Psoas muscle (tissue), 8 donors: ENCODE results near the gene OR4C16. TPM values are rescaled to one million over a fixed set of nuclear protein-coding genes. Genes with fewer than 3 reads are reported as not detected.

Source experiments
- ATAC-seq, 4 donors: fragments of 200-7000 bp; cut with Tn5 transposase; one replicate each; pipeline ENCODE4 v1.9.1; 2020; ENCODE audit warnings: moderate library complexity in 3 of 4, mild to moderate bottlenecking in 2 of 4
- DNase-seq, 2 donors: peaks; one replicate each; pipeline ENCODE4 v3.0.0-alpha.2; 2020
- H3K27ac ChIP-seq: fragments of 200-600 bp; one replicate; pipeline ENCODE4 v1.8.0; 2022
- H3K27me3 ChIP-seq, 3 donors: fragments of 200-600 bp in 1 of 3; one replicate each; pipeline versions ENCODE4 v1.6.1 to v1.8.0; 2013 to 2022; ENCODE audit warnings: low read length in 2 of 3, mild to moderate bottlenecking in 2 of 3, moderate library complexity in 1 of 3; ENCODE audit not compliant: insufficient read depth in 3 of 3
- H3K36me3 ChIP-seq, 2 donors: fragments of 200-600 bp in 1 of 2; one replicate each; pipeline versions ENCODE4 v1.6.1 to v1.8.0; 2013 to 2022; ENCODE audit warnings: low read depth in 1 of 2, mild to moderate bottlenecking in 1 of 2, moderate library complexity in 1 of 2; ENCODE audit not compliant: insufficient read depth in 1 of 2
- H3K4me1 ChIP-seq: fragments of 200-600 bp; one replicate; pipeline ENCODE4 v1.8.0; 2022
- H3K4me3 ChIP-seq: fragments of 200-600 bp; one replicate; pipeline ENCODE4 v1.8.0; 2022; ENCODE audit warnings: mild to moderate bottlenecking
- H3K9me3 ChIP-seq: fragments of 200-600 bp; one replicate; pipeline ENCODE4 v1.8.0; 2022
- WGBS, 3 donors: extraction: QIAGEN DNeasy Blood & Tissue Kit; methylation state at CpG; one replicate each; pipeline versions ENCODE4 v1.1.6 to v1.1.7; 2013; 5-methylcytosine and 5-hydroxymethylcytosine counted together
- intact Hi-C, 2 donors: fragments of 100-400 bp; cut with DNase I; formaldehyde crosslinking; loops; one replicate each; pipeline versions ENCODE4 v1.11.0 to v1.14.2; 2022
- long read RNA-seq, 2 donors: library from polyadenylated mRNA; unstranded; transcript quantifications; one replicate each; pipeline ENCODE4 v2.0.0, GENCODE V29; 2021
- polyA plus RNA-seq, 3 donors: library from polyadenylated mRNA; stranded (reverse); fragments of 200-250 nt; gene quantifications; one replicate each; pipeline ENCODE4 v1.2.3, GENCODE V29; 2013
- total RNA-seq, 4 donors: library from RNA; stranded (reverse); fragmentation: NEBNext Ultra II Directional in 2 of 4; extraction: Animal tissue kit (Norgen Biotek cat#: 25700) in 2 of 4; gene quantifications; one replicate each; pipeline versions ENCODE4 v1.2.1 to v1.2.4, GENCODE V29; 2021 to 2023
- TF ChIP-seq, protein P1 (sequence below): fragments of 200-600 bp; IDR thresholded peaks from one replicate; pipeline ENCODE4 v1.8.0; 2022; ENCODE audit warnings: antibody characterized with exemption
- donor health status: healthy with polysubstance abuse.
- donor health status: DM: no; HTN: no; CAD: no; lungs with moderate emphysema.
- donor health status: Bipolar disorder and iron deficiency.
- donor health status: healthy.
- donor health status: DM: yes; HTN: yes; CAD: no.
- donor health status: DM: no; HTN: no; CAD: no.
- donor health status: DM: no; HTN: no; CAD: no.
- donor health status: DM: yes; HTN: yes; CAD: no.

The OR4C16 gene, protein sequence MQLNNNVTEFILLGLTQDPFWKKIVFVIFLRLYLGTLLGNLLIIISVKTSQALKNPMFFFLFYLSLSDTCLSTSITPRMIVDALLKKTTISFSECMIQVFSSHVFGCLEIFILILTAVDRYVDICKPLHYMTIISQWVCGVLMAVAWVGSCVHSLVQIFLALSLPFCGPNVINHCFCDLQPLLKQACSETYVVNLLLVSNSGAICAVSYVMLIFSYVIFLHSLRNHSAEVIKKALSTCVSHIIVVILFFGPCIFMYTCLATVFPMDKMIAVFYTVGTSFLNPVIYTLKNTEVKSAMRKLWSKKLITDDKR
- not detected for total RNA-seq
- polyA plus RNA-seq = not detected
- long read RNA-seq, donor 1 = 0 reads
- long read RNA-seq, donor 2 = 0 reads

DNA sequence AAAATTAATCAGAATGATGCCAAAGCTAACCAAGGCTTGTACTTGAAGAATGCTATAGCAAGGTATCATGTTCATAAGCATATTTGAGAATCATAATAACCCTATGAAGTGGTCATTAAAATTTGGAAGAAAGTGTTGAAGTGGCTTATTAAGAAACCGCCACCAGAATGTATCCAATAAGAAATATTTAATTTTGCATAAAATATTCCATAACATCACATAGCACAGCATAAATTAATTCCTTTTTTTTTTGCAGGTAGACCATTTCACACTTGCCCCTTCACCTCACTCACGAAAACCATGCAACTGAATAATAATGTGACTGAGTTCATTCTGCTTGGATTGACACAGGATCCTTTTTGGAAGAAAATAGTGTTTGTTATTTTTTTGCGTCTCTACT, at the start of gene OR4C16:
TSS of gene OR4C16 (plus strand) at position 301 of the 400 bp plus-strand sequence. CDS start at position 301, 0 bp downstream.
- H3K9me3 ChIP-seq = peaks cover 3% of the 10 kb centered on the region
- H3K36me3 ChIP-seq = no peaks in the 10 kb centered on the region
- DNase-seq (no peak), ATAC-seq (no peak)
- WGBS, 3 donors = 57 to 75% (median 57%) methylated on average over 3 of the region's 3 CpGs
- no peak within 1 kb of the TSS for H3K27ac ChIP-seq
- no peak within 1 kb of the TSS for H3K4me3 ChIP-seq
- no peaks in the 10 kb centered on the region for H3K4me1 ChIP-seq
- no peaks in the 10 kb centered on the region for H3K27me3 ChIP-seq
- TF ChIP-seq, protein P1, sequence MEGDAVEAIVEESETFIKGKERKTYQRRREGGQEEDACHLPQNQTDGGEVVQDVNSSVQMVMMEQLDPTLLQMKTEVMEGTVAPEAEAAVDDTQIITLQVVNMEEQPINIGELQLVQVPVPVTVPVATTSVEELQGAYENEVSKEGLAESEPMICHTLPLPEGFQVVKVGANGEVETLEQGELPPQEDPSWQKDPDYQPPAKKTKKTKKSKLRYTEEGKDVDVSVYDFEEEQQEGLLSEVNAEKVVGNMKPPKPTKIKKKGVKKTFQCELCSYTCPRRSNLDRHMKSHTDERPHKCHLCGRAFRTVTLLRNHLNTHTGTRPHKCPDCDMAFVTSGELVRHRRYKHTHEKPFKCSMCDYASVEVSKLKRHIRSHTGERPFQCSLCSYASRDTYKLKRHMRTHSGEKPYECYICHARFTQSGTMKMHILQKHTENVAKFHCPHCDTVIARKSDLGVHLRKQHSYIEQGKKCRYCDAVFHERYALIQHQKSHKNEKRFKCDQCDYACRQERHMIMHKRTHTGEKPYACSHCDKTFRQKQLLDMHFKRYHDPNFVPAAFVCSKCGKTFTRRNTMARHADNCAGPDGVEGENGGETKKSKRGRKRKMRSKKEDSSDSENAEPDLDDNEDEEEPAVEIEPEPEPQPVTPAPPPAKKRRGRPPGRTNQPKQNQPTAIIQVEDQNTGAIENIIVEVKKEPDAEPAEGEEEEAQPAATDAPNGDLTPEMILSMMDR = no peak
- intact Hi-C loops = no loop called here

DNA sequence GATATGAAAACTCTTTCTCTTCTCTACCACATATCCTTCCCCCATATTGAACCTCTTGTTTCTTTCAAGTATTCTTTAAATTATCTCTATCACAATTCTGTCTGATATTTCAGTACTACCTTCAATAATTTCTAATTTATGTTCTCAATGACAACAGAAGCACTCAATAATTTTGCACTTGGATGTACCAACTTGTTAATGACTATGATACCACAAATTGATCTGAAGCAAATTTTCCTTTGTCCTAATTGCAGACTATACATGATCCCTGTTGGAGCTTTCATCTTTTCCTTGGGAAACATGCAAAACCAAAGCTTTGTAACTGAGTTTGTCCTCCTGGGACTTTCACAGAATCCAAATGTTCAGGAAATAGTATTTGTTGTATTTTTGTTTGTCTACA, 17.8 kb upstream of the OR4C16 start, which contains the start of gene OR4C15:
TSS of gene OR4C15 (plus strand) at position 301 of the 400 bp plus-strand sequence. CDS start at position 301, 0 bp downstream.
- ATAC-seq = no peak
- TF ChIP-seq, protein P1 = no peak

DNA sequence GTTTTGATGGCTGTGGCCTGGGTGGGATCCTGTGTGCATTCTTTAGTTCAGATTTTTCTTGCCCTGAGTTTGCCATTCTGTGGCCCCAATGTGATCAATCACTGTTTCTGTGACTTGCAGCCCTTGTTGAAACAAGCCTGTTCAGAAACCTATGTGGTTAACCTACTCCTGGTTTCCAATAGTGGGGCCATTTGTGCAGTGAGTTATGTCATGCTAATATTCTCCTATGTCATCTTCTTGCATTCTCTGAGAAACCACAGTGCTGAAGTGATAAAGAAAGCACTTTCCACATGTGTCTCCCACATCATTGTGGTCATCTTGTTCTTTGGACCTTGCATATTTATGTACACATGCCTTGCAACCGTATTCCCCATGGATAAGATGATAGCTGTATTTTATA, 620 bp downstream of the OR4C16 start:
- ATAC-seq (no peak), DNase-seq (no peak)
- H3K27me3 ChIP-seq = no peaks in the 10 kb centered on the region
- H3K4me1 ChIP-seq = no peaks in the 10 kb centered on the region
- WGBS, 3 donors = 23 to 39% (median 24%) methylated on average over 1 of the region's 1 CpG
- no peaks in the 10 kb centered on the region for H3K36me3 ChIP-seq
- TF ChIP-seq, protein P1 = no peak
- H3K4me3 ChIP-seq = no peak overlapping the region
- H3K27ac ChIP-seq = no peak overlapping the region
- intact Hi-C loops = no loop called here
- H3K9me3 ChIP-seq = peaks cover 3% of the 10 kb centered on the region

More for the DNA sequence above, 17.8 kb upstream of the OR4C16 start, which contains the start of gene OR4C15:
- Histone ChIP-seq H3K4me1 (no peaks in the 10 kb centered on the region), H3K27me3 (no peaks in the 10 kb centered on the region), H3K9me3 (no peaks in the 10 kb centered on the region), H3K36me3 (no peaks in the 10 kb centered on the region), H3K4me3 (no peak within 1 kb of the TSS), H3K27ac (no peak within 1 kb of the TSS)
- intact Hi-C loops = no loop called here
- DNase-seq = no peak

DNA sequence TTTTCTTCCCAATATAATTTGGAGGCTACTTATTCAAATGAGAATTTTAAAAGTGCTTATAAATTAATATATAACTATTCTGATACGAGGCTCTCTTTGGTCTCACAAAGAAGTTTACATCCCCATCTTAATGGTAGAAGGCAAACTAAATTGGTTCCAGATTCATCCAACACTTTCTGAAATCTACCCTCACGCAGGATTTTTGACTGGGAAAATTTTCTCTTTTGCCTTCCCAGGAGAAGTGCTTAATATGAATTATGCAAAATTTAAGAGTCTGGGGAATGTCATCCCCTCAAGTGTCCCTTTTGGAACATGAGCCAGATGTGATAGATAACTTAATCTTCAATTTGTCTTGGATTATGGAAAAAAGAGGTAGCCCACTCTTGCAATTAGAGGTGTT, 35.6 kb downstream of the OR4C16 start, which contains the start of gene OR4C11:
TSS of gene OR4C11 (minus strand) at position 101 of the 400 bp plus-strand sequence. CDS start 3,272 bp downstream, outside the sequence.
- no peak within 1 kb of the TSS for H3K27ac ChIP-seq
- TF ChIP-seq, protein P1 = no peak
- no peak within 1 kb of the TSS for H3K4me3 ChIP-seq
- no peaks in the 10 kb centered on the region for H3K36me3 ChIP-seq
- H3K27me3 ChIP-seq = no peaks in the 10 kb centered on the region
- WGBS, 3 donors = 40 to 48% (median 46%) methylated on average over 2 of the region's 2 CpGs
- intact Hi-C loops = no loop called here
- no peaks in the 10 kb centered on the region for H3K4me1 ChIP-seq
- DNase-seq = no peak
- no peak for ATAC-seq
- H3K9me3 ChIP-seq = no peaks in the 10 kb centered on the region

Other genes starting within 250 kb of the OR4C16 start
- not detected for gene OR4A16, start 228.9 kb upstream of the OR4C16 start, total RNA-seq
- gene OR4A16, start 228.9 kb upstream of the OR4C16 start, polyA plus RNA-seq = not detected
- not detected for gene OR4A15, start 204.2 kb upstream of the OR4C16 start, total RNA-seq
- not detected for gene OR4A15, start 204.2 kb upstream of the OR4C16 start, polyA plus RNA-seq
- not detected for gene OR4C15, start 17.7 kb upstream of the OR4C16 start, total RNA-seq
- not detected for gene OR4C15, start 17.7 kb upstream of the OR4C16 start, polyA plus RNA-seq
- not detected for gene OR4C11, start 35.5 kb downstream of the OR4C16 start, total RNA-seq
- not detected for gene OR4C11, start 35.5 kb downstream of the OR4C16 start, polyA plus RNA-seq
- not detected for gene OR4P4, start 63.0 kb downstream of the OR4C16 start, total RNA-seq
- not detected for gene OR4P4, start 63.0 kb downstream of the OR4C16 start, polyA plus RNA-seq
- gene OR4S2, start 76.2 kb downstream of the OR4C16 start, total RNA-seq = not detected
- gene OR4S2, start 76.2 kb downstream of the OR4C16 start, polyA plus RNA-seq = not detected
- gene OR4C6, start 90.1 kb downstream of the OR4C16 start, total RNA-seq = not detected
- gene OR4C6, start 90.1 kb downstream of the OR4C16 start, polyA plus RNA-seq = not detected
- not detected for gene OR5D13, start 201.3 kb downstream of the OR4C16 start, total RNA-seq
- gene OR5D13, start 201.3 kb downstream of the OR4C16 start, polyA plus RNA-seq = not detected
- gene OR5D14, start 223.4 kb downstream of the OR4C16 start, total RNA-seq = not detected
- gene OR5D14, start 223.4 kb downstream of the OR4C16 start, polyA plus RNA-seq = not detected
- gene OR5L1, start 239.2 kb downstream of the OR4C16 start, total RNA-seq = not detected
- gene OR5L1, start 239.2 kb downstream of the OR4C16 start, polyA plus RNA-seq = not detected
- not detected for gene OR5D18, start 247.5 kb downstream of the OR4C16 start, total RNA-seq
- gene OR5D18, start 247.5 kb downstream of the OR4C16 start, polyA plus RNA-seq = not detected